GM18498 (cell line): ENCODE data around the gene YY1.

Experiments
- ATAC-seq: cut with Tn5 transposase; IDR thresholded peaks from one replicate; pipeline ENCODE4 v1.9.1; 2021; ENCODE audit warnings: mild to moderate bottlenecking, moderate library complexity; ENCODE audit not compliant: unreplicated experiment

The YY1 gene

GRCh38 chr14:100330388-100330931 lies 91.5 kb downstream of the YY1 start:
- ATAC-seq = no peak

GRCh38 chr14:100332071-100332639 lies 93.2 kb downstream of the YY1 start:
- ATAC-seq = no peak
